HG03457 (cell line): ENCODE measurements around the gene ERC2.
"Not testable (repeated sequence)": the region's sequence is repeated elsewhere in the genome, so short reads cannot be mapped to it uniquely, and the experiment has no call there.

Experiments
- ATAC-seq: cut with Tn5 transposase; IDR thresholded peaks from one replicate; pipeline ENCODE4 v1.9.1; 2021; ENCODE audit warnings: moderate number of reproducible peaks; ENCODE audit not compliant: unreplicated experiment

ERC2 gene

GRCh38 chr3:56089739-56090138 is 378.5 kb downstream of the ERC2 start:
- no peak for ATAC-seq

GRCh38 chr3:56087451-56088053 is 380.7 kb downstream of the ERC2 start:
- ATAC-seq = no peak

GRCh38 chr3:56086355-56086754 is 381.9 kb downstream of the ERC2 start:
- no peak for ATAC-seq

- ATAC-seq = no peak
These were observed 387.0 kb downstream of the ERC2 start for GRCh38 chr3:56081246-56081645.

GRCh38 chr3:56076746-56077145 is 391.5 kb downstream of the ERC2 start:
- no peak for ATAC-seq

GRCh38 chr3:56075089-56075488 is 393.2 kb downstream of the ERC2 start:
- ATAC-seq = no peak

GRCh38 chr3:56069766-56070165 is 398.5 kb downstream of the ERC2 start:
- no peak for ATAC-seq

- ATAC-seq = not testable (repeated sequence)
These were observed 401.9 kb downstream of the ERC2 start for GRCh38 chr3:56066405-56066804.

- no peak for ATAC-seq
These were observed 403.6 kb downstream of the ERC2 start for GRCh38 chr3:56064684-56065083.

GRCh38 chr3:56061279-56061626 is 407.0 kb downstream of the ERC2 start:
- no peak for ATAC-seq

GRCh38 chr3:56060521-56061278 is 407.6 kb downstream of the ERC2 start:
- ATAC-seq = no peak

- no peak for ATAC-seq
These were observed 408.5 kb downstream of the ERC2 start for GRCh38 chr3:56059731-56060130.

- no peak for ATAC-seq
These were observed 412.3 kb downstream of the ERC2 start for GRCh38 chr3:56055951-56056350.

GRCh38 chr3:56055546-56055945 is 412.7 kb downstream of the ERC2 start:
- no peak for ATAC-seq

- no peak for ATAC-seq
These were observed 413.4 kb downstream of the ERC2 start for GRCh38 chr3:56054844-56055243.

GRCh38 chr3:56053727-56054126 is 414.5 kb downstream of the ERC2 start:
- ATAC-seq = no peak

GRCh38 chr3:56052188-56052587 is 416.1 kb downstream of the ERC2 start:
- ATAC-seq = no peak

- no peak for ATAC-seq
These were observed 417.2 kb downstream of the ERC2 start for GRCh38 chr3:56051052-56051451.

- no peak for ATAC-seq
These were observed 419.3 kb downstream of the ERC2 start for GRCh38 chr3:56048946-56049345.

GRCh38 chr3:56048331-56048730 is 419.9 kb downstream of the ERC2 start:
- ATAC-seq = no peak

GRCh38 chr3:56042326-56042951 is 425.8 kb downstream of the ERC2 start:
- no peak for ATAC-seq

GRCh38 chr3:56025326-56025725 is 442.9 kb downstream of the ERC2 start:
- no peak for ATAC-seq
